Measurements from ENCODE around the gene ANKDD1A. TPM values are rescaled to one million over a fixed set of nuclear protein-coding genes. Genes with fewer than 3 reads are reported as not detected.

Gene ANKDD1A
- total RNA-seq, 4 donors from 2014 or later: 0.45 to 7.8 (median 2.4) TPM

DNA sequence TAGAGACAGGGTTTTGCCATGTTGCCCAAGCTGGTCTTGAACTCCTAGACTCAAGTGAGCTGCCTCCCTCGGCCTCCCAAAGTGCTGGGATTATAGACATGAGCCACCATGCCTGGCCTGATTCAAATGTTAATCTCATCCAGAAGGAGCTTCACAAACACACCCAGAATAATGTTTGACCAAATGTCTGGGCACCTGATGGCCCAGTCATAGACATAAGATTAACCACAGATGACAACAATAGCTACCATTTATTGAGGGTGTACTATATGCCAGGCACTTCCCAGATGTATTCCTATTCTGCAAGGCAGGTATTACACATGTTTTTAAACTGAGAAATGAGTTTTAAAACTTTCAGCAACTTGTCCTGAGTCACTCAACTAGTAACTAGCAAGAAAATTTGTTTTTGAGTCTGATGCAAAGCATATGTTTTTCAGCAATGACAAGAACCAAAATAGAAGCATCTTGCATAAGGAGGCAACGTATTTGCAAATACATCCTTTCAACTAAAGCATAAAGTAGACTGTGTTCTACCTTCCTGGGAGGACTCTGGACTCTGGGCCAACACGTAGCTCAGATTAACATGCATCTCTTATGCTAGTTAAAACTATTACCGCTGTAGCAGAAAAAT is 86.2 kb downstream of the ANKDD1A start:
- H3K36me3 ChIP-seq: peaks cover 0 to 14% (median 0%) of the 10 kb centered on the region in 3 donors
- no peaks in the 10 kb centered on the region for H3K4me1 ChIP-seq
- H3K4me3 ChIP-seq: no peak overlapping the region
- H3K9me3 ChIP-seq: no peaks in the 10 kb centered on the region
- no peak for DNase-seq
- H3K27ac ChIP-seq: no peak overlapping the region
- intact Hi-C loops (cut with DNase I): no loop called here
- 81 to 89% methylated on average over 3 to 4 of the region's 4 CpGs for WGBS, 2 donors
- TF ChIP-seq, protein P1, sequence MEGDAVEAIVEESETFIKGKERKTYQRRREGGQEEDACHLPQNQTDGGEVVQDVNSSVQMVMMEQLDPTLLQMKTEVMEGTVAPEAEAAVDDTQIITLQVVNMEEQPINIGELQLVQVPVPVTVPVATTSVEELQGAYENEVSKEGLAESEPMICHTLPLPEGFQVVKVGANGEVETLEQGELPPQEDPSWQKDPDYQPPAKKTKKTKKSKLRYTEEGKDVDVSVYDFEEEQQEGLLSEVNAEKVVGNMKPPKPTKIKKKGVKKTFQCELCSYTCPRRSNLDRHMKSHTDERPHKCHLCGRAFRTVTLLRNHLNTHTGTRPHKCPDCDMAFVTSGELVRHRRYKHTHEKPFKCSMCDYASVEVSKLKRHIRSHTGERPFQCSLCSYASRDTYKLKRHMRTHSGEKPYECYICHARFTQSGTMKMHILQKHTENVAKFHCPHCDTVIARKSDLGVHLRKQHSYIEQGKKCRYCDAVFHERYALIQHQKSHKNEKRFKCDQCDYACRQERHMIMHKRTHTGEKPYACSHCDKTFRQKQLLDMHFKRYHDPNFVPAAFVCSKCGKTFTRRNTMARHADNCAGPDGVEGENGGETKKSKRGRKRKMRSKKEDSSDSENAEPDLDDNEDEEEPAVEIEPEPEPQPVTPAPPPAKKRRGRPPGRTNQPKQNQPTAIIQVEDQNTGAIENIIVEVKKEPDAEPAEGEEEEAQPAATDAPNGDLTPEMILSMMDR (IDR thresholded peaks at IDR 0.05): no peak
- no peak for TF ChIP-seq POLR2A (IDR thresholded peaks at IDR 0.05)
- H3K27me3 ChIP-seq: no peaks in the 10 kb centered on the region

DNA sequence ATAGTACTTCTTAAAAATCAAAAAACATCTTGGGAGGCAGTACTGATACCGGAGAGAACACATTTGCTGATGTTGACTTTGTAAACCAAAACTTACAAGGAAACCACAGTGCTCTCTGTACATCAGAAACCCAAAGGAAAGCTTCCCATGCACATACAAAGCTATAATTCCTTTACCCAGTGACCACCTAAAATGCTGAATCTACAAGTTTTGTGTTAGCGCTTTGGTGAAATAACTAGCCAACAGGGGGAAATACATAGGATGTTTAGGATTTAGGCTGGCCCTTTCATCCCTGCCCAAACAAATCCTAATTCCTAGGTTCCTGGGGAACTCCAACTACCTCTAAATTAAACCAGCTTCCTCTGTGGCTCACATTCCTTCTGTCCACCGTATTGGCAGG is 93.3 kb downstream of the ANKDD1A start:
- H3K4me1 ChIP-seq: no peaks in the 10 kb centered on the region
- TF ChIP-seq, protein P1 (IDR thresholded peaks at IDR 0.05): no peak
- no peak for TF ChIP-seq POLR2A (IDR thresholded peaks at IDR 0.05)
- no peak overlapping the region for H3K27ac ChIP-seq
- peaks cover 0 to 62% (median 2%) of the 10 kb centered on the region in 3 donors for H3K36me3 ChIP-seq
- DNase-seq: no peak
- H3K4me3 ChIP-seq: no peak overlapping the region
- H3K9me3 ChIP-seq: no peaks in the 10 kb centered on the region
- intact Hi-C loops (cut with DNase I): no loop called here
- WGBS, 2 donors: 73 to 81% methylated on average over 3 of the region's 3 CpGs
- H3K27me3 ChIP-seq: no peaks in the 10 kb centered on the region

DNA sequence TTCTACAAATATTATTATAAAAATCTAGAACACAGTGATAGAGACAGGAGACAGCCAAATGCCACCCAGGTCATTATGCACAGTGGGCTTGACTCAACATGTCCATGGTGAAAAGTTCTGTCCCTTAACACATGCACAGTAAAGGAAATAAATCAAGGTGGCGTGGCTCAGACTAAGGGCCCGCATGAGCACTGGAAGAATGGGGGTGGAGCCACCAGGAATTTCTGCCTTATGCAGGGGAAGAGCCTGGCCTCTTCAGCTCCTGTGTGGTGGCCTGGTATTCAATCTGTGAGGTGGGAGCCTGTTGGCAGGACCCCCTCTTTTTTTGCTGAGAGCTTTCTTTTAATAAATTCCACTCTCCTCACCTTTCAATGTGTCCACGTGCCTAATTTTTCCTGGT is 95.2 kb downstream of the ANKDD1A start:
- DNase-seq: no peak
- intact Hi-C loops (cut with DNase I): no loop called here

More for the DNA sequence above, 95.2 kb downstream of the ANKDD1A start:
- Histone ChIP-seq H3K27me3 (no peaks in the 10 kb centered on the region), H3K36me3 (peaks cover 0 to 74% (median 2%) of the 10 kb centered on the region in 3 donors), H3K4me3 (no peak overlapping the region), H3K27ac (no peak overlapping the region), H3K9me3 (no peaks in the 10 kb centered on the region), H3K4me1 (no peaks in the 10 kb centered on the region)
- 65 to 77% methylated on average over 3 of the region's 3 CpGs for WGBS, 2 donors
- TF ChIP-seq, protein P1 (IDR thresholded peaks at IDR 0.05): no peak
- no peak for TF ChIP-seq POLR2A (IDR thresholded peaks at IDR 0.05)

Other genes starting within 250 kb of the ANKDD1A start
- 1 to 10 TPM in 2 of 4 donors, under 1 TPM in 1, not detected in 1; 0.75 to 5.0 (median 1.3) TPM for gene RBPMS2, start 136.3 kb upstream of the ANKDD1A start, total RNA-seq
- gene PIF1, start 86.3 kb upstream of the ANKDD1A start, total RNA-seq: 10 to 100 TPM in 1 of 4 donors, 1 to 10 TPM in 3; 1.8 to 17.5 (median 3.8) TPM
- 10 to 100 TPM in 1 of 4 donors, 1 to 10 TPM in 3; 5.6 to 18.3 (median 7.2) TPM for gene PLEKHO2, start 70.0 kb upstream of the ANKDD1A start, total RNA-seq
- 10 to 100 TPM; 41.3 to 67.3 (median 59.6) TPM for gene SPG21, start 78.0 kb downstream of the ANKDD1A start, total RNA-seq
- gene MTFMT, start 117.7 kb downstream of the ANKDD1A start, total RNA-seq: 10 to 100 TPM; 12.8 to 21.0 (median 17.8) TPM
- not detected for gene SLC51B, start 133.5 kb downstream of the ANKDD1A start, total RNA-seq
- gene RASL12, start 156.1 kb downstream of the ANKDD1A start, total RNA-seq: 10 to 100 TPM in 2 of 4 donors, 1 to 10 TPM in 2; 2.8 to 32.4 (median 8.9) TPM
- gene KBTBD13, start 164.8 kb downstream of the ANKDD1A start, total RNA-seq: not detected
- gene UBAP1L, start 203.3 kb downstream of the ANKDD1A start, total RNA-seq: 1 to 10 TPM; 1.6 to 6.3 (median 2.0) TPM
- gene PDCD7, start 221.9 kb downstream of the ANKDD1A start, total RNA-seq: 10 to 100 TPM; 12.1 to 20.8 (median 16.6) TPM

All from esophagus squamous epithelium (tissue), 5 donors.